Measurements from ENCODE around the gene CYP2B6. TPM values are rescaled to one million over a fixed set of nuclear protein-coding genes. Genes with fewer than 3 reads are reported as not detected.
"Not testable (repeated sequence)": the region's sequence is repeated elsewhere in the genome, so short reads cannot be mapped to it uniquely, and the experiment has no call there.

CYP2B6 gene
- total and polyA plus RNA-seq, 2 experiments from 2014 or later: not detected

DNA sequence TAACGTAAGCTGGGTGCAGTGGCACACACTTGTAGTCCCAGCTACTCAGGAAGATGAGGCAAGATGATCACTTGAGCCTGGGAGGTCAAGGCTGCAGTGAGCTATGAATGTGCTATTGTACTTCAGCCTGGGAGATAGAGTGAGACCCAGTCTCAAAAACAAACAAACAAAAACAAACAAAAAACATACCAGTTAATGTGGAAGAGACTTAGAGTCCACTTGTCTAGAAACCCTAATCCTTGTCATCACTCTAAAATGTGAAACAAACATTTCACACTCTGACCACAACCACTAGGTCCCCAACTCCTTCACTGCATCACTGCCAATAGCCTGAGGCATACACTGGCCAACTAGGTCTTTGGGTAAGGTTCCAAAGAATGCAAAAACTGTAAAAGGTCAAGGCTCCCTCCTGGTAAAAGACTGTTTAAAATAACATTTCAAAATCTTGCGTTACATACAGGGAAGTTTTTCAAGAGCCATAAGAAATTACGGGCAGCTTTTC is 28.6 kb upstream of the CYP2B6 start:
- DNase-seq (ENCODE audit: low read depth in 1 of 2, low spot score in 1 of 2): peak in 1 of 2 donors; percentile 52
- no peaks in the 10 kb centered on the region for H3K4me1 ChIP-seq (ENCODE audit: low read depth)
- TF ChIP-seq, protein P1, sequence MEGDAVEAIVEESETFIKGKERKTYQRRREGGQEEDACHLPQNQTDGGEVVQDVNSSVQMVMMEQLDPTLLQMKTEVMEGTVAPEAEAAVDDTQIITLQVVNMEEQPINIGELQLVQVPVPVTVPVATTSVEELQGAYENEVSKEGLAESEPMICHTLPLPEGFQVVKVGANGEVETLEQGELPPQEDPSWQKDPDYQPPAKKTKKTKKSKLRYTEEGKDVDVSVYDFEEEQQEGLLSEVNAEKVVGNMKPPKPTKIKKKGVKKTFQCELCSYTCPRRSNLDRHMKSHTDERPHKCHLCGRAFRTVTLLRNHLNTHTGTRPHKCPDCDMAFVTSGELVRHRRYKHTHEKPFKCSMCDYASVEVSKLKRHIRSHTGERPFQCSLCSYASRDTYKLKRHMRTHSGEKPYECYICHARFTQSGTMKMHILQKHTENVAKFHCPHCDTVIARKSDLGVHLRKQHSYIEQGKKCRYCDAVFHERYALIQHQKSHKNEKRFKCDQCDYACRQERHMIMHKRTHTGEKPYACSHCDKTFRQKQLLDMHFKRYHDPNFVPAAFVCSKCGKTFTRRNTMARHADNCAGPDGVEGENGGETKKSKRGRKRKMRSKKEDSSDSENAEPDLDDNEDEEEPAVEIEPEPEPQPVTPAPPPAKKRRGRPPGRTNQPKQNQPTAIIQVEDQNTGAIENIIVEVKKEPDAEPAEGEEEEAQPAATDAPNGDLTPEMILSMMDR (IDR thresholded peaks at IDR 0.05; ENCODE audit: low read depth, low read length): no peak
- no peaks in the 10 kb centered on the region for H3K9me3 ChIP-seq (ENCODE audit: low read depth)
- no peak overlapping the region for H3K4me3 ChIP-seq
- no peaks in the 10 kb centered on the region for H3K27me3 ChIP-seq
- no peak overlapping the region for H3K27ac ChIP-seq
- no peaks in the 10 kb centered on the region for H3K36me3 ChIP-seq

GRCh38 chr19:40964361-40964760 is 26.7 kb upstream of the CYP2B6 start:
- H3K27me3 ChIP-seq; H3K4me1 ChIP-seq (ENCODE audit: low read depth); H3K9me3 ChIP-seq (ENCODE audit: low read depth); H3K27ac ChIP-seq; H3K36me3 ChIP-seq; DNase-seq (ENCODE audit: low read depth in 1 of 2, low spot score in 1 of 2); H3K4me3 ChIP-seq: not testable (repeated sequence)

DNA sequence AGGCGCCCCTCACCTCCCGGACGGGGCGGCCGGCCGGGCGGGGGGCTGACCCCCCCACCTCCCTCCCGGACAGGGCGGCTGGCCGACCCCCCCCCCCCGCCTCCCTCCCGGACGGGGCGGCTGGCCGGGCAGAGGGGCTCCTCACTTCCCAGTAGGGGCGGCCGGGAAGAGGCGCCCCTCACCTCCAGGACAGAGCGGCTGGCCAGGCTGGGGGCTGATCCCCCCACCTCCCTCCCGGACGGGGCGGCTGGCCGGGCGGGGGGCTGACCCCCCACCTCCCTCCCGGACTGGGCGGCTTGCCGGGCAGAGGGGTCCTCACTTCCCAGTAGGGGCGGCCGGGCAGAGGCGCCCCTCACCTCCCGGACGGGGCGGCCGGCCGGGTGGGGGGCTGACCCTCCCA is 25.7 kb upstream of the CYP2B6 start:
- H3K4me3 ChIP-seq; H3K27ac ChIP-seq; H3K36me3 ChIP-seq; H3K27me3 ChIP-seq; DNase-seq (ENCODE audit: low read depth in 1 of 2, low spot score in 1 of 2); H3K4me1 ChIP-seq (ENCODE audit: low read depth); H3K9me3 ChIP-seq (ENCODE audit: low read depth): not testable (repeated sequence)

GRCh38 chr19:40966591-40966990 is 24.5 kb upstream of the CYP2B6 start:
- H3K4me1 ChIP-seq (ENCODE audit: low read depth); H3K4me3 ChIP-seq; H3K36me3 ChIP-seq; H3K27ac ChIP-seq; H3K27me3 ChIP-seq; H3K9me3 ChIP-seq (ENCODE audit: low read depth); DNase-seq (ENCODE audit: low read depth in 1 of 2, low spot score in 1 of 2): not testable (repeated sequence)

GRCh38 chr19:40968065-40968464 is 23.0 kb upstream of the CYP2B6 start:
- H3K27me3 ChIP-seq; H3K27ac ChIP-seq; H3K4me3 ChIP-seq; H3K4me1 ChIP-seq (ENCODE audit: low read depth); DNase-seq (ENCODE audit: low read depth in 1 of 2, low spot score in 1 of 2); H3K36me3 ChIP-seq; H3K9me3 ChIP-seq (ENCODE audit: low read depth): not testable (repeated sequence)

DNA sequence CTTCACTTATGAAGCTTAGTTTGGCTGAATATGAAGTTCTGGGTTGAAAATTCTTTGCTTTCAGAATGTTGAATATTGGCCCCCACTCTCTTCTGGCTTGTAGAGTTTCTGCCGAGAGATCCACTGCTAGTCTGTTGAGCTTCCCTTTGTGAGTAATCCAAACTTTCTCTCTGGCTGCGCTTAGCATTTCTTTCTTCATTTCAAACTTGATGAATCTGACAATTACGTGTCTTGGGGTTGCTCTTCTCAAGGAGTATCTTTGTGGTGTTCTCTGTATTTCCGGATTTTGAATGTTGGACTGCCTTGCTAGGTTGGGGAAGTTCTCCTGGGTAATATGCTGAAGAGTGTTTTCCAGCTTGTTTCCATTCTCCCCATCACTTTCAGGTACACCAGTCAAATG is 21.4 kb upstream of the CYP2B6 start:
- H3K4me3 ChIP-seq; DNase-seq (ENCODE audit: low read depth in 1 of 2, low spot score in 1 of 2); H3K27ac ChIP-seq; H3K36me3 ChIP-seq; H3K9me3 ChIP-seq (ENCODE audit: low read depth); H3K27me3 ChIP-seq; H3K4me1 ChIP-seq (ENCODE audit: low read depth): not testable (repeated sequence)

- not testable (repeated sequence) for H3K9me3 ChIP-seq (ENCODE audit: low read depth); H3K27me3 ChIP-seq; DNase-seq (ENCODE audit: low read depth in 1 of 2, low spot score in 1 of 2); H3K27ac ChIP-seq; H3K36me3 ChIP-seq; H3K4me3 ChIP-seq; H3K4me1 ChIP-seq (ENCODE audit: low read depth)
Observed at GRCh38 chr19:40970396-40971345, 20.4 kb upstream of the CYP2B6 start.

GRCh38 chr19:40974633-40975037 is 16.4 kb upstream of the CYP2B6 start:
- TF ChIP-seq, protein P1 (IDR thresholded peaks at IDR 0.05; ENCODE audit: low read depth, low read length): peak; percentile 86
- no peaks in the 10 kb centered on the region for H3K36me3 ChIP-seq
- H3K9me3 ChIP-seq (ENCODE audit: low read depth): no peaks in the 10 kb centered on the region
- H3K4me3 ChIP-seq: no peak overlapping the region
- DNase-seq (ENCODE audit: low read depth in 1 of 2, low spot score in 1 of 2): peak; percentile 78 to 86
- H3K4me1 ChIP-seq (ENCODE audit: low read depth): no peaks in the 10 kb centered on the region
- no peaks in the 10 kb centered on the region for H3K27me3 ChIP-seq
- H3K27ac ChIP-seq: no peak overlapping the region
